Esophagus muscularis mucosa (tissue), 3 donors: Measurements from ENCODE around the gene KRT7.

Experiments used
- CTCF ChIP-seq, 3 experiments: fragments of 200-600 bp in 2 of 3; fragments of 450-650 bp in 1 of 3; sonication (generic) in 2 of 3; IDR thresholded peaks; one replicate each; pipeline ENCODE4 v1.5.1; 2017 to 2019; ENCODE audit warnings: antibody characterized with exemption in 3 of 3, mild to moderate bottlenecking in 2 of 3, moderate library complexity in 1 of 3
- EP300 ChIP-seq: sonication (generic); formaldehyde crosslinking; IDR thresholded peaks from one replicate; pipeline ENCODE4 v1.6.1; 2017; ENCODE audit warnings: antibody characterized with exemption

GRCh38 chr12:52183971-52184370 is 49.1 kb upstream of the KRT7 start:
- no peak for TF ChIP-seq EP300
- no peak for TF ChIP-seq CTCF (IDR thresholded peaks at IDR 0.05)
